GM12873 (cell line): ENCODE results near the gene PAX5.
A peak's percentile ranks its signal among the peaks of the same experiment; 100 is the strongest.

ENCODE experiments used
- CTCF ChIP-seq: IDR thresholded peaks from 2 replicates; pipeline ENCODE4 v1.5.1; 2012; ENCODE audit warnings: low read depth, mild to moderate bottlenecking, moderate library complexity, low read length, control low read depth; ENCODE audit not compliant: insufficient read depth; ENCODE audit errors: missing control alignments

The PAX5 gene

DNA sequence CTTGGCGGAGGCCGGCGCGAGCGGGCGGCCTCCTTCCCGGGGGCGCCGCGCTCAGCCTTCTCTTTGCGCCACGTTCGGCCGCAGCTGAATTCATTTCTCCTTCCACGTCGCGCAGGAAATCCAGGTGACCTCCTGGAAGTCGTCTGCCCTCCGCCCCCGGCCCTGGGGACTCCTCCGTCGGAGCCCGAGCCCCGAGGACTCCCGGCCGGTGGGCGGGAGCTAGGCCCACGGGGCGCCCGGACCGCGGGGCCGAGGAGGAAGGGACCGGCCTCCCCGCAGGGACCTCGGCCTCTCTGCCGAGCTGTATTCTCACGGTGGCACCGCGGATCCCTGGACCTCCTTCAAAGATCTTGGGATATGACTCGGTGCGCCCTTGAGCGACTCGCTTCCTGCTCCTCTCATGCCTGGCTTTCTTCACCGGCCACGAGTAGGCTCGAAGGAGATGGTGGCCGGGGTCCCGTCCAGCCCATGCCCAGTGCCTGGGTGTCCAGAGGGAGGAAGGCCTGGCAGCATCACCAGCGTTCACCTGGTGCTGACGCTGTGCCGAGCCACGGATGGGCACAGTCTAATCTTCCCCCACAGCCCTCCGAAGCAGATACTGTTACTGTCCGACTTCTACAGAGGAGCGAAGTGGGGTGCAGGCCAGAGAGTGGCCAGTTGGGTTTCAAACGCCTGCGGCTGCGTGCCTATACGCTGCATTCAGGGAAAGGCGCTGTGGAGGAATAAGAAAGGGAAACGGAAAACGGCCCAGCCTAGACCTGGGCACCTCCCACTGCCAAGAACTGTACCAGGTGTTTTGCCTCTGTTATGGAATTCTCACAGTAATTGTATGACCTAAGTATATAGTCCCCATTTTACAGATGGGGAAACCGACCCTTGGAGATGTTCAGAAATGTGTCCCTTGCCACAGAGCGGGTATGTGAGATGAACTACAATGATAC, 47.3 kb downstream of the PAX5 start:
- no peak for TF ChIP-seq CTCF

DNA sequence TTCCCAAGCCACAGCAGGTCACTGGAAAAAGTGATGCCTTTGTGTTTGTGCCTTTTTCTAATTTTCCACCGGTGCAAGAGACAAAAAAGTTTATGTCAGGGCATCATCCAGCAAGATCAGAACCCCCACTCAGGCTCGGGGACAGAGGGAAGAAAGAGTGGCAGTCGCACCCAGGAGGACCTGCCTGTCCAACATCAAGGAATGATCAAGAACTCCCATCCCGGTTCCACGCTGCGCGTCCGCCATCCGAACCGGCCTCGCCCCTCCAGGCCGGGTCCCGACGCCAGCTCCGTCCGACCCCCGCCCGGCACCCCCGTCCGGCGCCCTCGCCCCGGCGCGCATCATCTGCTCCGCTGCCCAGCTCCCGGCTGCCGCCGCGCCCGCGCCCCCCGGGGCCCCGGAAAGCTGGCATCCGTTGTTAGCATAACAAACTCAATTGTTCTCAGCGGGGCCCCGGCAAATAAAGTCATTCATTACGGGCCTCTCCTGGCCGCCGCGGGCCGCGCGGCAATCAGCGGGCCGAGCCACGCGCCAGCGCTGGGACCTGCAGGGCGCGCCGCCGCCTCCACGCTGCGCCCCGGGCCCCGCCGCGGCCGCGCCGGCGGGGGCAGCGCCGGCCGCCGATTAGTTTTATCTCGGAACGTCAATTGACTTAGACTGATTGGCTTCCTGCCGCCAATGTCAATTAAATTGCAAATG, 48.1 kb downstream of the PAX5 start:
- no peak for TF ChIP-seq CTCF

- TF ChIP-seq CTCF, result no peak
These were observed 48.9 kb downstream of the PAX5 start for GRCh38 chr9:36985061-36985768.

DNA sequence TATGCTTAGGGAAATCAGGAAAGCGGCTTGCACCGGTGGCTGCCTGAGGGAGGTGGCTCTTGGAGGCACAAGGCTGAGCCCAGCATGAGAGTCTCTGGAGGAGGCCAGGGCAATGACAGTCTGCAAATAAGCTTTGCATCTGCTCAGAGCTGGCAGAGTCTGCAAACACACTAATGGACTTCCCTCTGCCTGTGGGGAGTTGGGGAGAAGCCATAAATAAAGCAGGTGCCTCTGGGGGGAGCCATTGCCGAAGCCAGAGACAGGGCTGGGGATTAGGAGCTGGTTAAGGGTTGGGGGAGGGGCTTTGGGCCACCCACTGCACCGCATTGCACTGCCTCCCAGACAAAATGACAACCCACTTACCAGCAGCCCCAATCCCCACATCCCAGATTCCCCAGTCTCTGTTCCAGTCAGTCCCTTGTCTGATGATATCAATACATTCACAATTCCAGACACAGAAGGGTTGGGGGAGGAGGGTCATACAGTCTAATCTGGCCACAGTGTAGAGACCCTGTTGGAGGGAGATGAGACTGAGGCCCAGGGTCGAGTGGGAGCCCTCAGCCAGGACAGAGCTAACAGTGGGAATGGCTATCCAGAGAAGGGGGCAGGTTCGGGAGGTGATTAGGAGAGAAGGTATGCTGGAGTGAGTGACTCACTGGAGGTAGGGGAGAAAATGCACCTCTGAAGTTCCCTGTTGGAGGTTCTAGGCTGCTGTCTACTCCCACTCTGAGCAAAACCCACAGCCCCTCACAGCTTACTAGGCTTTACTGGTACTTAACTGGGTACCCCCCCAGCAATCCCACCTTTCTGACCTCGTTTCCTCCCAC, 53.7 kb downstream of the PAX5 start:
- peak; percentile 38 for TF ChIP-seq CTCF

- TF ChIP-seq CTCF, result no peak
These were observed 57.6 kb downstream of the PAX5 start for GRCh38 chr9:36976371-36977030.

DNA sequence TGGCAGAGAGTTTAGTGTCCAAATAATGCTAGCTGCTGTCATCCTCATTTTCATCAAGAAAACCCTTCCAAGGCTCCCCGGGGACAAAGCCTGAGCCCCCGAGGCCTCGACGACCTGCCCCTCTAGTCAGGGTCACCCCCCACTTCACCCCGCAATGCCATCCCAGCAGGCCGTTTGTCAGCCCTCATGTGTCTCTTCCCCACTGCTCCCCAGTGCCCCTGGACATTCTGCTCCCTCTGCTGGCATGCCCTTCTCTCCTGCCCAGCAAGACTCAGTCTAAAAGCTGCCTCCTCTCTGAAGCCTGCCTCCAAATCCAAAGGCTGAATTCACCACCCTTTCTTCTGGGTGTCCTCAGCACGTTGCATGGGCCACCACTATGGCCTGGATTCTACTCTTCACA, 59.3 kb downstream of the PAX5 start:
- no peak for TF ChIP-seq CTCF
